Stomach (tissue), 9 donors: Measurements from ENCODE around the gene FAM151A. TPM values are rescaled to one million over a fixed set of nuclear protein-coding genes. Genes with fewer than 3 reads are reported as not detected.

Source experiments
- DNase-seq, 2 donors: peaks; one replicate each; pipeline versions ENCODE4 v3.0.0 to v3.0.0-alpha.2; 2013 to 2019
- H3K27ac ChIP-seq, 5 donors: fragments of 200-600 bp in 4 of 5; sonication (generic) in 4 of 5; one replicate each; pipeline ENCODE4 v1.5.1; 2013 to 2019; ENCODE audit warnings: mild to moderate bottlenecking in 1 of 5, moderate library complexity in 1 of 5
- H3K27me3 ChIP-seq, 3 donors: fragments of 200-600 bp; sonication (generic); one replicate each; pipeline ENCODE4 v1.5.1; 2017 to 2019; ENCODE audit warnings: mixed run types in 1 of 3
- H3K36me3 ChIP-seq, 4 donors: fragments of 200-600 bp; sonication (generic); 1 replicate in 3 of 4; 2 replicates in 1 of 4; pipeline ENCODE4 v1.5.1; 2016 to 2019
- H3K4me1 ChIP-seq, 4 donors: fragments of 200-600 bp; sonication (generic); one replicate each; pipeline ENCODE4 v1.5.1; 2016 to 2019
- H3K4me3 ChIP-seq, 4 donors: fragments of 200-600 bp; sonication (generic) in 3 of 4; one replicate each; pipeline ENCODE4 v1.5.1; 2016 to 2019; ENCODE audit warnings: mild to moderate bottlenecking in 1 of 4
- H3K9me3 ChIP-seq, 4 donors: fragments of 200-600 bp; sonication (generic); one replicate each; pipeline ENCODE4 v1.5.1; 2016 to 2019
- EP300 ChIP-seq: sonication (generic); formaldehyde crosslinking; IDR thresholded peaks from one replicate; pipeline ENCODE4 v1.6.1; 2017; ENCODE audit warnings: antibody characterized with exemption
- POLR2A ChIP-seq, 4 donors: fragments of 450-650 bp; IDR thresholded peaks; one replicate each; pipeline ENCODE4 v1.6.1; 2016; ENCODE audit warnings: antibody characterized with exemption in 4 of 4, control low read depth in 2 of 4, mild to moderate bottlenecking in 1 of 4, moderate library complexity in 1 of 4
- POLR2AphosphoS5 ChIP-seq, 3 donors: sonication (generic); formaldehyde crosslinking; IDR thresholded peaks; one replicate each; pipeline ENCODE4 v1.6.1; 2016; ENCODE audit warnings: antibody characterized with exemption in 3 of 3
- WGBS, 5 donors: extraction: QIAGEN DNeasy Blood & Tissue Kit in 3 of 5; methylation state at CpG; one replicate each; pipeline versions ENCODE4 v1.1.5 to v1.1.7; 2013 to 2018; 5-methylcytosine and 5-hydroxymethylcytosine counted together
- intact Hi-C: fragments of 100-400 bp; cut with DNase I; formaldehyde crosslinking; loops from one replicate; pipeline ENCODE4 v1.15.1; 2023; ENCODE audit warnings: low total_unique reads
- polyA plus RNA-seq, 3 donors: library from polyadenylated mRNA; stranded (reverse); fragments of 200-250 nt; gene quantifications; one replicate each; pipeline ENCODE4 v1.2.3, GENCODE V29; 2013
- total RNA-seq, 5 donors: library from RNA; depleted of rRNA; stranded (reverse); fragments of >200 nt; gene quantifications; one replicate each; pipeline versions ENCODE4 v1.1.0 to v1.2.3, GENCODE V29; 2014 to 2016
- TF ChIP-seq, protein P1 (sequence below), 7 experiments: fragments of 450-650 bp in 4 of 7; fragments of 200-600 bp in 3 of 7; sonication (generic) in 3 of 7; IDR thresholded peaks; one replicate each; pipeline ENCODE4 v1.5.1; 2016 to 2019; ENCODE audit warnings: antibody characterized with exemption in 7 of 7, control low read depth in 2 of 7, mild to moderate bottlenecking in 1 of 7
- donor health status: healthy with polysubstance abuse.
- donor health status: Bipolar disorder and iron deficiency.
- donor health status: healthy.

FAM151A gene
- total and polyA plus RNA-seq, 8 donors: 0.15 to 0.73 (median 0.25) TPM; not detected in 5

DNA sequence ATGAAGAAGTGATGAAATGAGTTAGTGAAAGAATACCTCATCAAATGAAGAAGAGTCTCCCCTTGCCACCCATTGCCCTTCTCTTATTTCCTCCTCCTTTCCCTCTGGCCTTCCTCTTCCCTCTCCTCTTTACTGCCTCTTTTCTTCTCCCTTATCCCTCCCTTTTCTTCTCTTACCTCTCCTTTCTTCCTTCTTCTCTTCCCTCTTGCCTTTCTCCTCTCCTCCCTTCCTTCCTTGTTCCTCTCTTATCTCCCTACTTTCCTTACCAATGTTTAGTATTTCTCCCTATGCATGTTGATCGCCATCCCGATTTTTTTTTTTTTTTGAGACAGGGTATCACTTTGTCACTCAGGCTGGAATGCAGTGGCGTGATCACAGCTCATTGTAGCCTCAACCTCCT, 27.1 kb upstream of the FAM151A start:
- no peaks in the 10 kb centered on the region for H3K27me3 ChIP-seq
- DNase-seq: no peak
- H3K4me3 ChIP-seq: no peak overlapping the region
- TF ChIP-seq POLR2AphosphoS5 (IDR thresholded peaks at IDR 0.05): no peak
- TF ChIP-seq, protein P1, sequence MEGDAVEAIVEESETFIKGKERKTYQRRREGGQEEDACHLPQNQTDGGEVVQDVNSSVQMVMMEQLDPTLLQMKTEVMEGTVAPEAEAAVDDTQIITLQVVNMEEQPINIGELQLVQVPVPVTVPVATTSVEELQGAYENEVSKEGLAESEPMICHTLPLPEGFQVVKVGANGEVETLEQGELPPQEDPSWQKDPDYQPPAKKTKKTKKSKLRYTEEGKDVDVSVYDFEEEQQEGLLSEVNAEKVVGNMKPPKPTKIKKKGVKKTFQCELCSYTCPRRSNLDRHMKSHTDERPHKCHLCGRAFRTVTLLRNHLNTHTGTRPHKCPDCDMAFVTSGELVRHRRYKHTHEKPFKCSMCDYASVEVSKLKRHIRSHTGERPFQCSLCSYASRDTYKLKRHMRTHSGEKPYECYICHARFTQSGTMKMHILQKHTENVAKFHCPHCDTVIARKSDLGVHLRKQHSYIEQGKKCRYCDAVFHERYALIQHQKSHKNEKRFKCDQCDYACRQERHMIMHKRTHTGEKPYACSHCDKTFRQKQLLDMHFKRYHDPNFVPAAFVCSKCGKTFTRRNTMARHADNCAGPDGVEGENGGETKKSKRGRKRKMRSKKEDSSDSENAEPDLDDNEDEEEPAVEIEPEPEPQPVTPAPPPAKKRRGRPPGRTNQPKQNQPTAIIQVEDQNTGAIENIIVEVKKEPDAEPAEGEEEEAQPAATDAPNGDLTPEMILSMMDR (IDR thresholded peaks at IDR 0.05): no peak
- no peak for TF ChIP-seq POLR2A (IDR thresholded peaks at IDR 0.05)
- no peak for TF ChIP-seq EP300
- peaks cover 0 to 29% (median 6%) of the 10 kb centered on the region in 4 donors for H3K4me1 ChIP-seq
- H3K27ac ChIP-seq: no peak overlapping the region
- H3K36me3 ChIP-seq: no peaks in the 10 kb centered on the region
- H3K9me3 ChIP-seq: no peaks in the 10 kb centered on the region
- WGBS, 5 donors: 73 to 83% (median 78%) methylated on average over 3 of the region's 3 CpGs
- intact Hi-C loops: no loop called here

GRCh38 chr1:54649921-54650320, 26.6 kb upstream of the FAM151A start:
- Histone ChIP-seq H3K27me3 (no peaks in the 10 kb centered on the region), H3K4me3 (no peak overlapping the region), H3K36me3 (no peaks in the 10 kb centered on the region), H3K4me1 (peaks cover 0 to 29% (median 6%) of the 10 kb centered on the region in 4 donors), H3K9me3 (peaks cover 0 to 3% (median 0%) of the 10 kb centered on the region in 4 donors), H3K27ac (no peak overlapping the region)
- DNase-seq: no peak
- intact Hi-C loops: no loop called here
- TF ChIP-seq, protein P1 (IDR thresholded peaks at IDR 0.05): no peak
- TF ChIP-seq POLR2A (IDR thresholded peaks at IDR 0.05) (no peak), POLR2AphosphoS5 (IDR thresholded peaks at IDR 0.05) (no peak), EP300 (no peak)
- 71 to 100% (median 94%) methylated on average over 1 of the region's 1 CpG for WGBS, 5 donors

DNA sequence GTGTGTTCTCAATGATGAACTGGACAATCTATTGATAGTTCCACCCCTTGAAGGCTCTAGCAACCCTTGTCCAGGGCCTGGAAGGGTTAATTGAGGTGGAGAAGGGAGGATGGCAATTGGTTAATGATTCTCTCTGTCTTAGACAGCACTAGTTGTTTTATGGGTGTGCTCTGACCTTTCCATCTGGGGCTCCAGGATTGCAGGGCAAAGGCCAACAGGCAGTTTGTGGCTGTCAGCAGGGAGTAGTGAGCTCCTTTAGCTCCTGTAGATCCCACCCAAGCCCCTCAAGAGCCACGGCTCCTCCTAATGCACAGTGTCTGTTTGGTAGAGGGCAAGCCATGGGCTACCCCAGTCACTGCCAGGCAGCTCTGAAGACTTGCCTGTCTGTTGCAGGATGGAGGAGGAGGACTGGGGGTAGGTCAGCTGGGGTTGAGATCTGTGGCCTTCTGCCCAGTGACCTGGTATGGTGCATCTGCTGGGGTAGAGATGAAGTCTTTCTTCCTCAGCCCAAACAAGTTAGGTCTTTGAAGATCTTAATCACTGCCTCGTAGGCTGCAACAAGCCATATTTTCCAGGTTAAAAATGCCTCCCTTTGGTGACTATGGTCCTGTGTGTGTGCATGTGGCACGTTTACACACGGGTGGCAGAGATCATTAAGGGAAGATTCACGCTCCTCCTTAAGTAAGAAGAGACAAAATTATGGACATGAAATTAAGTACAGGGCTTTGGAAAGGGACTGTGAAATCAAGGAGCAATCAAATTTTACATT, 26.0 kb upstream of the FAM151A start:
- H3K4me3 ChIP-seq: no peak overlapping the region
- H3K27ac ChIP-seq: no peak overlapping the region
- 49 to 58% (median 51%) methylated on average over 5 of the region's 5 CpGs for WGBS, 5 donors
- peaks cover 0 to 10% (median 3%) of the 10 kb centered on the region in 4 donors for H3K9me3 ChIP-seq
- H3K4me1 ChIP-seq: peaks cover 0 to 29% (median 6%) of the 10 kb centered on the region in 4 donors
- H3K36me3 ChIP-seq: no peaks in the 10 kb centered on the region
- peak in 1 of 2 donors; percentile 42 for DNase-seq
- TF ChIP-seq, protein P1 (IDR thresholded peaks at IDR 0.05): no peak
- TF ChIP-seq POLR2A (IDR thresholded peaks at IDR 0.05) (no peak), EP300 (no peak), POLR2AphosphoS5 (IDR thresholded peaks at IDR 0.05) (no peak)
- H3K27me3 ChIP-seq: no peaks in the 10 kb centered on the region
- intact Hi-C loops: no loop called here

DNA sequence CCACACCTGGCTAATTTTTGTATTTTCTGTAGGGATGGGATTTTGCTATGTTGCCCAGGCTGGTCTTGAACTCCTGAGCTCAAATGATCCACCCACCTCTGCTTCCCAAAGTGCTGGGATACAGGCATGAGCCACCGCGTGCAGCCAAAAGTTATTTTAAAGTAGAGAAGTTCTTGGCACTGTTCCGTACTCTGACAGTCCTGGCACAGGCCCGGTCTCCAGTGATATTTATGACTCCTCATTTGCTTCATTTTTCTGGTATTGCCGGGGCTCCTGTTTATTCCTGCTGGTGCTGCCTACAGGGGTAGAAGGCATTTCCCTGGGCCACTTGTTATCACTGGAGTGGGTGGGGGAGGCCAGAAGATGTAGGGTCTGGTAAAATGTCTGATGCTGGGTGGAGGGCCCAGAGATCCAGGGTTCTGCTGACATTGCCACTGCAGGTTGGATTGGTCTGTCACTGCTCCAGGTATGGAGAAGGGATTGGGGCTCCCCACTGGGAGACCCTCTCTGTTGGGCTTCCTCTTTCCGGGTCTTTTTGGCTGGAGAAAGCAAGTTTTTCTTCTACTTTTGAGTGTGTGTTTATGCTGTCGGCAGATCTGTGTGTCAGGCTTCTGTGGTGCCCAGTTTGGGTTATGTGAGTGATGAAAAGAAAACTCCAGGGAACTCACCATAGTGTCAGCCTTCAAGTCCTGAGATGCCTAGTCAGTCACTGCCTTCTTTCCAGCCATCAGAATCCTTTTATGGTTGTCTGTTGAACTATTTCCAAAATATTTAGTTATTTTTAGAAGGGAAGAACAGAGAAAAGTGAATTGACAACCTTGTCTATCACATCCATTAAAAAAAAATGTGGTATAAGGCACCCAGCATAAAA, 22.7 kb upstream of the FAM151A start:
- Histone ChIP-seq H3K9me3 (peaks cover 0 to 30% (median 18%) of the 10 kb centered on the region in 4 donors), H3K27ac (no peak overlapping the region), H3K4me1 (peaks cover 0 to 29% (median 3%) of the 10 kb centered on the region in 4 donors), H3K27me3 (no peaks in the 10 kb centered on the region), H3K4me3 (no peak overlapping the region), H3K36me3 (no peaks in the 10 kb centered on the region)
- TF ChIP-seq EP300 (no peak), POLR2AphosphoS5 (IDR thresholded peaks at IDR 0.05) (no peak), POLR2A (IDR thresholded peaks at IDR 0.05) (no peak)
- TF ChIP-seq, protein P1 (IDR thresholded peaks at IDR 0.05): no peak
- intact Hi-C loops: no loop called here
- 64 to 90% (median 80%) methylated on average over 7 of the region's 7 CpGs for WGBS, 5 donors
- DNase-seq: peak in 1 of 2 donors; percentile 54
